Mesothelial cell of epicardium (in vitro differentiated cells): Measurements from ENCODE around the gene TRPM3. TPM values are rescaled to one million over a fixed set of nuclear protein-coding genes. Genes with fewer than 3 reads are reported as not detected.

Source experiments
- DNase-seq, 2 experiments: peaks; one replicate each; pipeline ENCODE4 v3.0.0; 2021; ENCODE audit warnings: low spot score in 2 of 2; ENCODE audit not compliant: unreplicated experiment in 2 of 2
- H3K27ac Mint-ChIP-seq: 2 replicates; pipeline ENCODE4 v1.8.0; 2021; ENCODE audit warnings: mixed read lengths
- H3K27me3 Mint-ChIP-seq: 2 replicates; pipeline ENCODE4 v1.8.0; 2021; ENCODE audit warnings: low read depth, mixed read lengths
- H3K36me3 Mint-ChIP-seq: 2 replicates; pipeline ENCODE4 v1.8.0; 2021; ENCODE audit warnings: mixed read lengths
- H3K4me1 Mint-ChIP-seq: 2 replicates; pipeline ENCODE4 v1.8.0; 2021; ENCODE audit warnings: mixed read lengths
- H3K4me3 Mint-ChIP-seq: 2 replicates; pipeline ENCODE4 v1.8.0; 2021; ENCODE audit warnings: mild to moderate bottlenecking, moderate library complexity, mixed read lengths
- H3K9me3 Mint-ChIP-seq: 2 replicates; pipeline ENCODE4 v1.8.0; 2021; ENCODE audit warnings: mixed read lengths
- CTCF ChIP-seq: fragments of 200-600 bp; sonication (generic); IDR thresholded peaks from one replicate; pipeline ENCODE4 v1.5.0; 2021; ENCODE audit warnings: antibody characterized with exemption; ENCODE audit not compliant: unreplicated experiment
- total RNA-seq: library from RNA; stranded (reverse); gene quantifications from 3 replicates; pipeline ENCODE4 v1.2.1, GENCODE V29; 2021

Gene TRPM3
- total RNA-seq, 1 donor from 2014 or later: 1.6 TPM

GRCh38 chr9:70696694-70697335, 424.6 kb downstream of the TRPM3 start:
- Mint-ChIP-seq H3K9me3 (no peaks in the 10 kb centered on the region), H3K4me3 (no peak overlapping the region), H3K27me3 (peaks cover 4% of the 10 kb centered on the region), H3K36me3 (no peaks in the 10 kb centered on the region), H3K27ac (no peak overlapping the region), H3K4me1 (no peaks in the 10 kb centered on the region)
- no peak for DNase-seq
- no peak for TF ChIP-seq CTCF

- TF ChIP-seq CTCF: no peak
- Mint-ChIP-seq H3K9me3 (no peaks in the 10 kb centered on the region), H3K4me1 (no peaks in the 10 kb centered on the region), H3K36me3 (no peaks in the 10 kb centered on the region), H3K27ac (no peak overlapping the region), H3K4me3 (no peak overlapping the region), H3K27me3 (peaks cover 11% of the 10 kb centered on the region)
- DNase-seq: no peak
These were observed 426.7 kb downstream of the TRPM3 start for GRCh38 chr9:70694758-70695157.

GRCh38 chr9:70693186-70693585, 428.2 kb downstream of the TRPM3 start:
- Mint-ChIP-seq H3K4me1 (no peaks in the 10 kb centered on the region), H3K27me3 (peaks cover 18% of the 10 kb centered on the region), H3K27ac (no peak overlapping the region), H3K36me3 (no peaks in the 10 kb centered on the region), H3K9me3 (no peaks in the 10 kb centered on the region), H3K4me3 (no peak overlapping the region)
- no peak for DNase-seq
- no peak for TF ChIP-seq CTCF

GRCh38 chr9:70692431-70692830, 429.0 kb downstream of the TRPM3 start:
- H3K27ac Mint-ChIP-seq: no peak overlapping the region
- TF ChIP-seq CTCF: no peak
- H3K27me3 Mint-ChIP-seq: peaks cover 23% of the 10 kb centered on the region
- no peak for DNase-seq
- no peaks in the 10 kb centered on the region for H3K9me3 Mint-ChIP-seq
- H3K36me3 Mint-ChIP-seq: no peaks in the 10 kb centered on the region
- H3K4me3 Mint-ChIP-seq: no peak overlapping the region
- H3K4me1 Mint-ChIP-seq: no peaks in the 10 kb centered on the region

GRCh38 chr9:70688704-70689103, 432.7 kb downstream of the TRPM3 start:
- no peak for TF ChIP-seq CTCF

GRCh38 chr9:70683841-70684240, 437.6 kb downstream of the TRPM3 start:
- Mint-ChIP-seq H3K9me3 (no peaks in the 10 kb centered on the region), H3K27ac (no peak overlapping the region), H3K36me3 (no peaks in the 10 kb centered on the region), H3K4me3 (no peak overlapping the region), H3K4me1 (peaks cover 5% of the 10 kb centered on the region), H3K27me3 (peaks cover 13% of the 10 kb centered on the region)
- no peak for DNase-seq
- no peak for TF ChIP-seq CTCF

More at GRCh38 chr9:70688704-70689103, 432.7 kb downstream of the TRPM3 start:
- no peaks in the 10 kb centered on the region for H3K36me3 Mint-ChIP-seq
- peaks cover 5% of the 10 kb centered on the region for H3K4me1 Mint-ChIP-seq
- DNase-seq: no peak
- H3K9me3 Mint-ChIP-seq: no peaks in the 10 kb centered on the region
- no peak overlapping the region for H3K27ac Mint-ChIP-seq
- H3K27me3 Mint-ChIP-seq: peaks cover 26% of the 10 kb centered on the region
- no peak overlapping the region for H3K4me3 Mint-ChIP-seq
